Measurements from ENCODE around the gene NCAPG.
"Not testable (repeated sequence)": the region's sequence is repeated elsewhere in the genome, so short reads cannot be mapped to it uniquely, and the experiment has no call there.

NCAPG gene

GRCh38 chr4:17805580-17806155 lies 5.1 kb upstream of the NCAPG start:
- DNase-seq: no peak

- DNase-seq: no peak
These were observed 3.3 kb upstream of the NCAPG start for GRCh38 chr4:17807446-17807845.

GRCh38 chr4:17809667-17810066 lies 1.1 kb upstream of the NCAPG start:
- no peak for DNase-seq

- no peak for DNase-seq
These were observed 362 bp downstream of the NCAPG start for GRCh38 chr4:17811078-17811603.

GRCh38 chr4:17812125-17812524 lies 1.3 kb downstream of the NCAPG start:
- DNase-seq: no peak

GRCh38 chr4:17812801-17813200 lies 2.0 kb downstream of the NCAPG start:
- DNase-seq: no peak

GRCh38 chr4:17814140-17814539 lies 3.4 kb downstream of the NCAPG start:
- DNase-seq: no peak

- DNase-seq: no peak
These were observed 5.4 kb downstream of the NCAPG start for GRCh38 chr4:17816142-17816541.

- DNase-seq: no peak
These were observed 6.2 kb downstream of the NCAPG start for GRCh38 chr4:17817027-17817426.

GRCh38 chr4:17823871-17824669 lies 13.3 kb downstream of the NCAPG start:
- DNase-seq: no peak

- no peak for DNase-seq
These were observed 35.5 kb downstream of the NCAPG start for GRCh38 chr4:17846266-17846665.

GRCh38 chr4:17850295-17850694 lies 39.5 kb downstream of the NCAPG start:
- DNase-seq: not testable (repeated sequence)

GRCh38 chr4:17851959-17852358 lies 41.2 kb downstream of the NCAPG start:
- no peak for DNase-seq

- DNase-seq: no peak
These were observed 43.3 kb downstream of the NCAPG start for GRCh38 chr4:17854036-17854435.

GRCh38 chr4:17859793-17860406 lies 49.1 kb downstream of the NCAPG start:
- no peak for DNase-seq

GRCh38 chr4:17861906-17862305 lies 51.1 kb downstream of the NCAPG start:
- not testable (repeated sequence) for DNase-seq

- DNase-seq: no peak
These were observed 55.1 kb downstream of the NCAPG start for GRCh38 chr4:17865866-17866363.

- DNase-seq: no peak
These were observed 56.0 kb downstream of the NCAPG start for GRCh38 chr4:17866810-17867209.

GRCh38 chr4:17867276-17867675 lies 56.5 kb downstream of the NCAPG start:
- DNase-seq: no peak

- no peak for DNase-seq
These were observed 58.5 kb downstream of the NCAPG start for GRCh38 chr4:17869327-17869726.

- DNase-seq: no peak
These were observed 64.8 kb downstream of the NCAPG start for GRCh38 chr4:17875402-17876070.

GRCh38 chr4:17876943-17877342 lies 66.2 kb downstream of the NCAPG start:
- no peak for DNase-seq

GRCh38 chr4:17877661-17878060 lies 66.9 kb downstream of the NCAPG start:
- DNase-seq: no peak

All from 8988T (cell line).